HG03045 (cell line): ENCODE data around the gene DIAPH3.
"Not testable (repeated sequence)": the region's sequence is repeated elsewhere in the genome, so short reads cannot be mapped to it uniquely, and the experiment has no call there.

Source experiments
- ATAC-seq: cut with Tn5 transposase; IDR thresholded peaks from one replicate; pipeline ENCODE4 v1.9.1; 2021; ENCODE audit warnings: mild to moderate bottlenecking, moderate library complexity; ENCODE audit not compliant: unreplicated experiment

Gene DIAPH3

DNA sequence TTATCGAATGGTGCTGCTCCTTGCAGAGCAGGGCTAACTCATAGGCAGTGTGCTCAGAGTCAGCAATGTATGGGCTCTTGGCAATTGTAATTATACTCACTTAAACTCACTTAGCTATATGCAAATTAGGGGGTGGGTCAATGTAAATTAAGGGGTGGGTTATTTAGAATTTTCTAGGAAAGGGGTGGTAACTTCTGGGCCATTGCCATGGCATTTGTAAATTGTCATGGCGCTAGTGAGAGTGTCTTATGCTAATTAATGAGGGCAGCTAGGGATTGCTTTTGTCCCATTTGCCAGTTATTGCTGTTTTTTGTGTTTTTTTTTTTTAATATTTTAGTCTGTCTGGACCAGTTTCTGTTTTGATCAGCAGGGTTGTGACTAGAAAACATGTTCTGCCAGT, 68.4 kb downstream of the DIAPH3 start:
- no peak for ATAC-seq

DNA sequence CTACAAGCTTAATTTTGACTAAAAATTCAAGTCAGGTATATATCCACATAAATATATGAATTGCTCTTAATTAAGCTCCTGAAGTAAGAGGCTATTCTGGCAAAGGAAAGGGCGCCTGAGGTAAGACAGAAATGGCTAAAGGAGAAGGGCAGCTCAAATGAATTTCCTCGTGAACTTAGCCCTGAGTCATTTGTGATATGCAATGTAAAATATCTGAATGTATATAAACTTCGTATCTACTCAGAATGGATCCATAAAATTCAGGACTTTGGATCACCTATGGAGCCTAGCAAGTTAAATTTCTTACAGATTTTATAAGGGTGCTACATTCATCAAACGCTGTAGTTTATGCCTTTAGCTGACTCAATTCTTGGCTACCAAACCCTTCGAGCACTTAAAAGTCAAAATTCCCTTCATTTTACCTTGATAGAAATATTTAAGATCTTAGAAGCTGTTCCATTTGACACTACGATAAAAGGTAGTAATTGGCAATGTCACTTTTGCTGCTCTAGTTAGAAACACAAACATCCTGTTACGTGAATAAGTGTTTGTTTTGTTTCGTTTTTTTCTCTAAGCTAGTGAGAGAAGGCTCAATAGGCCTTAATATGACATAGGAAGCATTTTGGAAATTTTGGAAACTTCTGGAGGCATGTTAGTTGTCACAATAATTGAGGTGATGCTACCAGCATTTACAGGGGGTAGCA, 69.2 kb downstream of the DIAPH3 start:
- ATAC-seq = no peak

DNA sequence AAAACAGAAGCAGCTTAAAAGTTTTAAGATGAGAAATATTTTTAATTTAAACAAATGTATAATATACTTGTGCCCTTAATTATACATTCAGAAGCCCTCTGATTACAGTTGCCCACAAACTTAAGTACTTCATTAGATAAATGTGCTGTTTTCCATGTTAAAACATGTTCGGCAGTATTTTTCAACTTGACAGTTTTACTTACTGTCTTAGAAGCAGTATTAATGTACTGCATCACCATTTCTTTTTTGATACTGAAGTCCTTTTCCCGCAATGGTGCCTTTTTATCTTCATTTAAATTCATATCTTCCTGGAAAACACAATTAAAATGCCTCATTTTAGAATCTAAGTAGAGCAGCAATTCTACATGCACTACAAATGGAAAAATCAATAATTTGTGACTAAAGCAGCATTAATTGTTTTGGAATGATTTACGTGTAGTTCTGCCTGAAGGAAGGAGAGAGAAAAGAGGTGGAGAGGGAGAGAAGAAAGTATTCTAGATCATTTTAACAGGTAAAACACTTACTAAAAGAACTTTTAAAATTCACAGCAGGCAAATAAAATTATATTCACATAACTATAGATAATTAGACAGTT, 70.2 kb downstream of the DIAPH3 start:
- no peak for ATAC-seq

DNA sequence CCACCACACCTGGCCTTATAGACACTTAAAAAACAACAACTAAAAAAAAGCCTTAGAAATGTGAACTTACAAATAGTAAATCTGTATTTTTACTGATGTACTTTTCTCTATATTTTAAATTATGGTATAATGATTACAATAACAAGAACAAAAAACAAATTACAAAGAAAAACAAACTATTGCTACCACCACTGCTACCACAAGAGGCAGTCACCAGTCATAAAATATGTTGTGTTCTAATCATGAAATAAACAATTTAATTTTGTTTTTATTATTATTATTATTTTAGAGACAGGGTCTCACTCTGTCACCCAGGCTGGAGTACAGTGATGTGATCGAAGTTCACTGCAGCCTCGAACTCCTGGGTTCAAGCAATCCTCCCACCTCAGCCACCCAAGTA, 72.2 kb downstream of the DIAPH3 start:
- no peak for ATAC-seq

DNA sequence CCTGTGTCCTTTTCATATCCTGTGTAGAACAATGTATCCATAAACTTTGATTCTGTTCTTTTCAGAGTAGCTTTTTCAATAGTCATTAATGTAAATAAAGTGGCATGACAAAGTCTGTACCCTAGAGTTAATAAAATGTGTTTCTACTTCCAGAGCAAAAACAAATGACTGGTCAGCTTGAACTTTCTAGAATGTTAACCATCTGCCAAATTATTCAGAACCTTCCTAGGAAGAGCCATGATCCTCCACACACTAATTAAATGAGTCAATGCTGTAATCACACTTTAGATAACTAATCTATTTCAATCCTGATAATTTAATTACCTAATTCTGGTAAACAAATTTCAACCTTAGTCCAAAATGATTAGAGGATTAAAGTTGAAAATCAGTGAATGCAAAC, 73.2 kb downstream of the DIAPH3 start:
- no peak for ATAC-seq

DNA sequence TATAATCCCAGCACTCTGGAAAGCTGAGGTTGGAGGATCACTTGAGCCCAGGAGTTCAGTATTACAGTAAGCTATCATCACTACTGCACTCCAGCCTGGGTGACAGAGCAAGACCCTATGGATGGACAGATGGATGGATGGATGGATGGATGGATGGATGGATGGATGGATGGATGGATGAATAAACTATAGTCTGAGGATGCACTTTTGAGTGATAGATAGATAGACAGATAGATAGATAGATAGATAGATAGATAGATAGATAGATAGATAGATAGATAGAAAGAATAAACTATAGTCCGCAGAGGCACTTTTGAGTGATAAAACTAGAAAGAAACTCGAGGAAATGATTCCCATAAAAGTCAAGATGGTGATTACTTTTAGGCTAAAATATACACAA, 79.9 kb downstream of the DIAPH3 start:
- ATAC-seq = not testable (repeated sequence)

DNA sequence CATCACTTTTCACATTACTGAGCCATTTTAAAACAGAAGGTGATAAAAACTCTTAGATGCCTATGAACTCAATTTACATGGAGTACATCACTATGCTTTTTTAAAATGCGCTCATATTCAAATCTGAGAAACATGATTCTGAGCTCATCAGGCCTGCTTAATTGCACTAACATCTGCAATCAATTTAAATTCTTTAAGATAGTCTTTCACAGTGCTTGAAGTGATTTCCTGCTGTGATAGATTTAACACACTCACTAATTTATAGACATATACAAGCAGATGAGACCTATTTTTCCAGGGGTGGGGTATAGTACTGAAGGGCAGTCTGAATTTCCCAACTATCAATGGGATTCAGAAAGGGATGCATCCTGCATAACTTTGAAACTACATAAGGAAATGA, 82.9 kb downstream of the DIAPH3 start:
- ATAC-seq = no peak

DNA sequence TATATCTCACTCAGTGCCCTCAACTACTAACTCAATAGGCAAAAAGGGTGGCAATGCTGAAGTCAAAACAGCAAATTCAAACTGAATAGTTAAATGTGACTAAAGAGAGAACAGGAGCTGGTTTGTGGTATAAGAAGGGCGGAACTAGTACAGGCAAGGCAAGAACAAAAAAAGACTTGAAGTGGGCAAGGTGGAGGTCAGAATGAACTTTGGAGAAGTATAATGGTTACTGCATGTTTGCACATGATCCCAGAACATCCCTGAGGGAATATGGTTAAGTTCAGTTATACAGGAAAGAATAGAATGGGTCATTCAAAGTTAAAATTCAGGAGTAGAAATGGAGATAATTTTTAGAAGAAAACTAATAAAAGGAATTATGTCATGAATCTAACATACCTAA, 85.5 kb downstream of the DIAPH3 start:
- no peak for ATAC-seq

DNA sequence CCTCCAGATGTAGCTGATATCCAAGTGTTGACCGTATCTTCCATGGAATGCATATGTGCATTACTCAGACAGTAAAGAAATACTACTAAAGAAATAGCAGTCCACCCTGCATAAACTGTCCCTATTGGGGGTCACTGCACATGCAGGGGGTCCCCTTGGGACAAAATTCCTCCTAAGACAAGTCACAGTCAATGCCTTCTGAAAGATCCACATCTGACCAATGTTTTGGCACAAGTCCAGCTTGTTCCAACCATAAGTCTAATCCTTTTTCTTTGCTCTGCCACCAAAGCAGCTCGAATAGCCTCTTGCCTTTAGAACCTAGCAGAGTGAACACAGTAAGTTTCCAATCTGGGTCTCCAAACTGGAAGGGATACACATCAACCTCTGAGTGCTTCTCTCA, 87.9 kb downstream of the DIAPH3 start:
- ATAC-seq = no peak

DNA sequence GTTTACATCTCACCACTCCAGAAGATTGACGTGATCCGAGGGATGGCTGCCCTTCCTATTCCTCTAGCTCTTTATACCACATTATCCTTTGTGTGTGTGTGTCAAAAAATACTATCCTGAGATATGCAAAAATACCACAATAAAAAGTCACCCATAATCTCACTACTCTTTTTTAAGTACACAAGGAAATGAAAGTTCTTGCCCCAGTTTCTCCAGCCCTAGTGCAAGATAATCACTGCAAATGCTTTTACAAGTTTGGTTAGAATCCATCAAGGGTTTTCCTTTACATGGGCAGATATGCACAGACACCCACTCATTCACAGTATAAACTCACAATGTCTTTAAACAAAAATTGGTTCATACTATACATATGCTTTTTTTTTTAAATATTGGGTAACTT, 89.3 kb downstream of the DIAPH3 start:
- no peak for ATAC-seq

DNA sequence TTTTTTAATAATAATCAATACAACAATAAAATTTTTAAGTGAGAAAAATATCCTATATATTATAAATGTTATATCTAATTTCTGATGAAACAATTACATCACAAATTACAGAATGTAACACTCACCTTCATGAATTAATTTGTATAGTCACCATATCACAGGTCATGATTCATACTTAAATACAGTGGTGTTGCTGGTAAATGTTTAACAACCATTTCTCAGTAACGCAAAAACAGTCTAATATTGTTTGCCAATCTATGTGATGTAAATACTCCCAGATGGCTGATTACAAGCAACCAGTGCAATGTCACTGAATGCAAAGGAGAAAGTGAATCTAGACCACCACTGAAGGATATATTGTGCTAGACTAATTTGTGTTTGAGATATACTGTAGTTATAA, 97.5 kb downstream of the DIAPH3 start:
- ATAC-seq = no peak

DNA sequence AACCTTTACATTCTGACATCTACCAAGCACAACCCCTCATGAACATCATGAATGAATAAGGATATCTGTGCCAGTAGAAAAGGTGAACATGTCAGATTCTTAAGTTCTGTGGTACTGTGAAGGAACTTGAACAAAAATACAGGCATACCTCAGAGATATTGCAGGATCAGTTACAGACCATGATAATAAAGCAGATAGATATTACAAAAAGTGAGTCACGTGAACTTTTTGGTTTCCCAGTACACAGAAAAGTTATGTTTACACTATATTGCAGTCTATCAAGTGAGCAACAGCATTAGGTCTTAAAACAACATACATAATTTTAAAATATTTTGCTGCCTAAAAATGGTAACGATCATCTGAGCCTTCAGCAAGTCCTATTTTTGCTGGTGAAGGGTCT, 101.2 kb downstream of the DIAPH3 start:
- ATAC-seq = no peak

DNA sequence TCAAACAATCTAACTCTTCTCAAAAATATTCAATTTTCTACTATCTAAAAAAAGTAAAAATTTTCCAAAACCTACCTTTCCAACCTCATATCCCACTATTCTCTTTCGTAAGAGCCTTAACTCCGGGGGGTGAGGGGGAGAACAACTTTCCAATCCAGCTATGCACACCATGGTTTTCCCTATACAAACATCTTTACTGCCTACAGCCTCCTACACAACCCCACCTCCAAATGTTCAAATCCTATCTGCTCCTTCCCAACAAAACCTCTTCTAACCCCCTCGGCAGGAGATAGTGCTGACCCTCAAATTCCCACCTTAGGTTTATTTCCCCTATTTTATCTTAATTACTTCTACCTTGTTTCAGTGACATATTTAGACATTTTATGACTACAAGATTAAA, 102.0 kb downstream of the DIAPH3 start:
- no peak for ATAC-seq

DNA sequence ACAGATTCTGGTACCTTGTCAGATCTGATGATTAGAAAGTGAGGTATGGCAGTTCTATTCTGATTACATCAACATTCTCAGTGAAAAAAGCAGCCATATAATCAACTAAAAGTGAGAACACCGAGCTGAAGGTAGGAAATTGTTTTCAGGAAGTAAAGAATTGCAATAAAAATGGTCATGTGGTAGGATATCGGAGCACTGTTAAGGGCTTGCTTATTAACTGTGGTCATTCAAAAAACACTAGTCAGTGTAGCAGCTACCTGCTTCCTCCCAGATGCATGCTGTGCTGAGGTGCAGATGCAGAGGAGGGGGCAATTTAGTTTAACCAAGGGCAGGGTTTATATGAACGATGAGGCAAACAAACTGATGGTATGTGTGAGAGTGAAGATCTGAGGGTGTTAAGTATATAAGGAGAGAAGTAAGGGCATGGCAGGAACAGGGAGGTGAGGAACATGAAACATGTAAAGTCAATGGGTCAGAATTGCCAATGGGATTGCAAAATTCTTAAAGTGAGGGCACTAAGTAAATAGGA, 111.9 kb downstream of the DIAPH3 start:
- no peak for ATAC-seq

DNA sequence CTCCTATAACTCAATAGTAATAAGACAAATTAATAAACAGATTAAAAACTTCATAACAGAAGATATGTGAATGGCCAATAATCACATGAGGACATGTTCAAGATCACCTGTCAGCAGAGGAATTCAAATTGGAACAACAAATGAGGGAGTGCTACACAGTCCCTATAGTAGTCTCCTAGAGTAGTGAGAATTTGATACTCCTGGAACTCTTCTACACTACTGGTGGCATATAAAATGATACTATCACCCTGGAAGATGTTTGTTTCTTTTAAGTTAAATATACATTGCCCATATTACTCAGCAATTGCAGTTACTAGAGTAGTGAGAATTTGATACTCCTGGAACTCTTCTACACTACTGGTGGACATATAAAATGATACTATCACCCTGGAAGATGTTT, 115.4 kb downstream of the DIAPH3 start:
- ATAC-seq = not testable (repeated sequence)

DNA sequence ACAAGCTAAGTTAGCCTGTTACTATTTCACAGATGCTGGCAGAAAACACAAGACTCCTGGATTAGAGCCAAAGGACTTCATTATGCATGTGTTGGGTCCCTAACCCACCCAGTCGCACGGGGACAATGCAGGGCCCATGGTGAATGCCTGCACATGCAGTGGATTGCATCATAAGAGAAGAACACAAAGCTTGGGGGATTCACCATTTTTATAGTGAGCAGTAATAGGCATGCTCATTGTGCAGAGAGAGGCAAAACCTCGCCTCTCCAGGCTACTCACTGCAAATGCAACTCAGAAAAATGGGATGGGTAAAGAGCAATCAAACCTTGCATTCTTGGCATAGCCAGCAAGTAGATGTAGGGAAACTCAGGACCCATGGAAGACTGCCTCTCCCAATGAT, 115.8 kb downstream of the DIAPH3 start:
- ATAC-seq = no peak

DNA sequence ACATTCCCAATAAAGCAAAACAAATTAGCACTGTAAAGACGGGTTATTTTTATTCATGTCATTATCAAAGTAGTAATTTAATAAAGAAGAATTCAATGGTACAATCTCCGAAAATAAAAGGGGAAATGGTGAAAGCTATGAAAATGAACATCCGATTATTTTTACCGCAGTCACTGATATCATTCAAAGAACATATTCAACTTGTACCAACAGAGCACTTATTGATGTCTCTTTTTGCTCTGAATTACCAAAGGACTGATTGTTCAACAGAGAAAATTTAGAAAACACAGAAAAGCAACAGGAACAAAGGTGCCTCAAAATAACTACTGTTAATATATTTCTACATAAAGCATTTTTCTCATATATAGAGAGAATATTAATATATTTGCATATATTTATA, 119.4 kb downstream of the DIAPH3 start:
- ATAC-seq = no peak

DNA sequence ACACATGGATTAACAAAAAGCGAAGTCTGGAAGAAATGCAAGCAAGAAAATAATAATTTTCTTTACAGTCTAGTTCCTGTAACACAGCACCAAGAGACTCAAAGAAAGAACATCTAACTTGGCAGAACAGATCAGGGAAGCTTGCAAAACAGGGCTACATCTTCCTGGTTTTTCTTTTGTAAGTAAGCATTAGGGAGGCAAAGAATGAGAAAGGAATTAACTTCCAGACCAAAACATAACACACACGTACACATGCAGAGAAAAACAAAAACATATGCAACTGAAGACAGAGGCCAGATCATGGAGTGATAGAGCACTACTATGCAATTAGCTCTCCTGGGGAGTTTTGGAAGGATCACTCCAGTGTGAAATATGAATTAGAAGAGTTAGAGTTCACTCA, 120.5 kb downstream of the DIAPH3 start:
- no peak for ATAC-seq

DNA sequence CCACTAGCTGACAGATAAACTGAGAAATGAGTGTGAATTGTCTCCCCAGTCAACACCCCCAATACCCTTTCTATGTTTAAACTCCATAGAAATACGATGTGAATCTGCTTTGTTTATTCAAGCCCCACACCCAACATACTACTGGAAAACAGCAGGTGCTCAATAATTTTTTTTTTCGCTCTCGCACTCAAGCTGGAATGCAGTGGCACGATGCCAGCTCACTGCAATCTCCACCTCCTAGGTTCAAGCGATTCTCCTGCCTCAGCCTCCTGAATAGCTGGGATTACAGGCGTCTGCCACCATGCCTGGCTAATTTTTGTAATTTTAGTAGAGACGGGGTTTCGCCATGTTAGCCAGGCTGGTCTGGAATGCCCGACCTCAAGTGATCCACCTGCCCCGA, 123.1 kb downstream of the DIAPH3 start:
- not testable (repeated sequence) for ATAC-seq

DNA sequence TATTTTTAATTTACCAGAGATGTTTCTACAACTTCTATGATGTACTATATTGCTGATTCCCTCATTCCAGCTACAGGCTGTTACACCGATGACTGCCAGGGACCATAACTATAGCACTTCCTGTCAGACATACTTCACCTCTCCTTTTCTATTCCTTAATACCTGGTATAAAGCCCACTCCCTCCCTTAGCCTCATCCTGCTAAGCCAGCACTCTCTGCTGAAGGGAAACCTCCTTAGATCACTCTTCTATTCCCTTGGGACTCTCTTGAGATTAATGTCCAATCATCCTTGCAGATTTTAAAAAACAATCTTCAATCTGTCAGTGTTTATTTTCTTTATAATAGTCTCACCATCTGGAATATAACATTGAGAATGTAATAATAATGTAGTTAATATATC, 127.9 kb downstream of the DIAPH3 start:
- ATAC-seq = no peak

DNA sequence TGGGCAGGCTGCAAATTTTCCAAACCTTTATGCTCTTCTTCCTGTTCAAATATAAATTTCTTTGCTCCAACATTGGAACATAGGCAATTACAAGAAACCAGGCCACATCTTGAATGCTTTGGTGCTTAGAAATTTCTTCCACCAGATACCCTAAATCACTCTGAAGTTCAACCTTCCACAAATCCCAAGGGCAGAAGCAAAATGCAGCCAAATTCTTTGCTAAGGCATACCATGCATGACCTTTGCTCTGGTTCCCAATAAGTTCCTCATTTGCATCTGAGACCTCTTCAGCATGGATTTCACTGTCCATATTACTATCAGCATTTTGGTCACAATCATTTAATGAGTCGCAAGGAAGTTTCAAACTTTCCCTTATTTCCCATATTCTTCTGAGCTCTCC, 130.9 kb downstream of the DIAPH3 start:
- no peak for ATAC-seq

DNA sequence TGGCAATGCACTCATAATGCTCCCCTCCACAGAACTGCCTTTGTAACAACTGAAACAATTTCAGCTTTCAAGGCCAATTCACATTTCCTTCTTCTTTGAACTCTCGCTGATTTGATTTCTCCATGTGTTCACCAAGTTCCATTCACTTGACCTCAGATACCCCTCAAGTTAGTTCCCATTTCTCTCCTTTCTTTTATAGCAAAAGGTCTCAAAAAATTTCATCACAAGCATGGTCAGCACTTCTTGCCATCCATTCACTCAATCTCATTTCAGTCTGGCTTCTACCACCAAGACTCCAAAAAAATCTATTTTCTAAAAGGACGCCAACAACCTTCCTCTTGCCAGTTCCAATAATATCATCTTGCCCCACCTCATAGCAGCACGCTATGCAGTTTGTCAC, 135.7 kb downstream of the DIAPH3 start:
- no peak for ATAC-seq

DNA sequence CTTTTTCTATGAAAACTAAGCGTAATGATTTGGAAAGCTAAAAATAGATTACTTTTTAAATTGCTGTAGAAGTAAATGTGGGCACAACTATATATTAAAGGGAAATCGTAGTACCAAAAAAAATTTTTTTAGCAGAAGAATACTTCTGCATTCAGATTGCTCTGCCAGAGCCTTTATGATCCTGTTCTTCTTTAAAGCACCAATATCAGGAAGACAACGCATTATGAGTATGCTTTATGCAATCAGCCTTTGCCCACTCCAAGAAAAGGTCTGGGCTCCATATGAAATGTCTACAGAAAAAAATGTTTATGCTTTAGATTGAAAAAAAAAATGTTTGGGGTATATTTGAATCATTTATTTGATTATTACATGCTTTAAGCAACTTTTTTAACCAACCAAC, 137.4 kb downstream of the DIAPH3 start:
- ATAC-seq = no peak
